Large intestine (tissue), 3 donors: ENCODE data around the gene MPV17L2. TPM values are rescaled to one million over a fixed set of nuclear protein-coding genes. Genes with fewer than 3 reads are reported as not detected.
A peak's percentile ranks its signal among the peaks of the same experiment; 100 is the strongest.

Source experiments
- DNase-seq, 2 donors: peaks; one replicate each; pipeline versions ENCODE4 v3.0.0 to v3.0.0-alpha.2; 2013
- H3K27ac ChIP-seq: one replicate; pipeline ENCODE4 v1.5.1; 2013; ENCODE audit warnings: low read length
- H3K27me3 ChIP-seq: 2 replicates; pipeline ENCODE4 v1.6.1; 2013; ENCODE audit warnings: low read length; ENCODE audit not compliant: control insufficient read depth, insufficient read depth
- H3K36me3 ChIP-seq: 2 replicates; pipeline ENCODE4 v1.6.1; 2013; ENCODE audit warnings: low read length; ENCODE audit not compliant: control insufficient read depth, insufficient read depth
- H3K4me1 ChIP-seq: one replicate; pipeline ENCODE4 v1.6.1; 2013; ENCODE audit warnings: low read length; ENCODE audit not compliant: control insufficient read depth, insufficient read depth
- H3K4me3 ChIP-seq: one replicate; pipeline ENCODE4 v1.5.1; 2013; ENCODE audit warnings: low read length
- H3K9me3 ChIP-seq: one replicate; pipeline ENCODE4 v1.6.1; 2013; ENCODE audit warnings: mild to moderate bottlenecking, low read depth, low read length, moderate library complexity; ENCODE audit not compliant: control insufficient read depth
- WGBS: methylation state at CpG from one replicate; pipeline ENCODE4 v1.1.5; 2013; ENCODE audit warnings: low lambda C conversion rate; ENCODE audit not compliant: insufficient coverage; 5-methylcytosine and 5-hydroxymethylcytosine counted together
- polyA plus RNA-seq: library from polyadenylated mRNA; unstranded; fragments of 120-200 nt; gene quantifications from one replicate; pipeline ENCODE4 v1.2.1, GENCODE V29; 2013

Gene MPV17L2
- polyA plus RNA-seq, 1 donor: 7.3 TPM

DNA sequence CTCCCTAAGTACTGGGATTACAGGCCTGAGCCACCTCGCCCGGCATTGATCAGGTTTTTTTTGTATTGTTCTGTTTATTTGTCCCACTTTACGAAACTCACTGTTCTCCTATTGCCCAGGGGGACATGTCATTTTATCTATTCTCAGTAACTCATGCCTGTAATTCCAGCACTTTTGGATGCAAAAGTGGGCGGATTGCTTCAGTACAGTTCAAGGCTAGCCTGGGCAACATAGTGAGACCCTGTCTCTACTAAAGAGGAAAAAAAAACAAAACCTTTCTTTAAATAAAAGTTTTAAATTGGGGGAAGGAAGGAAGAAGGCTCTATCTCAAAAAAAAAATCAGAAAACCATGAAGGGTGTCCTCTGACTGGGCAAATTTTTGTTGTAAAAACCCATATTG lies 2.7 kb upstream of the MPV17L2 start:
- H3K27me3 ChIP-seq: no peaks in the 10 kb centered on the region
- 100% methylated on average over 1 of the region's 4 CpGs for WGBS

GRCh38 chr19:18191640-18192062 lies 1.4 kb upstream of the MPV17L2 start:
- no peak for DNase-seq
- Histone ChIP-seq H3K4me3 (no peak overlapping the region), H3K36me3 (peaks cover 9% of the 10 kb centered on the region), H3K27me3 (no peaks in the 10 kb centered on the region), H3K27ac (peak overlapping the region; percentile 91), H3K9me3 (no peaks in the 10 kb centered on the region), H3K4me1 (peaks cover 11% of the 10 kb centered on the region)
- WGBS: no CpG with 5 or more reads among the region's 5 CpGs

More for the DNA sequence above, 2.7 kb upstream of the MPV17L2 start:
- H3K9me3 ChIP-seq: no peaks in the 10 kb centered on the region
- H3K27ac ChIP-seq: no peak overlapping the region
- H3K4me3 ChIP-seq: no peak overlapping the region
- DNase-seq: no peak
- H3K36me3 ChIP-seq: no peaks in the 10 kb centered on the region
- peaks cover 11% of the 10 kb centered on the region for H3K4me1 ChIP-seq

- Histone ChIP-seq H3K36me3 (peaks cover 16% of the 10 kb centered on the region), H3K4me1 (peaks cover 11% of the 10 kb centered on the region), H3K4me3 (peak overlapping the region; percentile 73), H3K9me3 (no peaks in the 10 kb centered on the region), H3K27ac (peak overlapping the region; percentile 52), H3K27me3 (no peaks in the 10 kb centered on the region)
- no CpG with 5 or more reads among the region's 46 CpGs for WGBS
- peak in 1 of 2 donors; percentile 28 for DNase-seq
Measured at GRCh38 chr19:18193388-18194180, 566 bp downstream of the MPV17L2 start.

- no peak overlapping the region for H3K4me3 ChIP-seq
- H3K4me1 ChIP-seq: peaks cover 11% of the 10 kb centered on the region
- H3K27ac ChIP-seq: no peak overlapping the region
- WGBS: no CpG with 5 or more reads among the region's 12 CpGs
- no peaks in the 10 kb centered on the region for H3K9me3 ChIP-seq
- DNase-seq: no peak
- H3K27me3 ChIP-seq: no peaks in the 10 kb centered on the region
- H3K36me3 ChIP-seq: peaks cover 17% of the 10 kb centered on the region
Measured at GRCh38 chr19:18194181-18194530, 1.1 kb downstream of the MPV17L2 start.

GRCh38 chr19:18194554-18195238 lies 1.7 kb downstream of the MPV17L2 start:
- H3K36me3 ChIP-seq: peaks cover 17% of the 10 kb centered on the region
- peaks cover 11% of the 10 kb centered on the region for H3K4me1 ChIP-seq
- H3K27me3 ChIP-seq: no peaks in the 10 kb centered on the region
- H3K4me3 ChIP-seq: no peak overlapping the region
- no peak for DNase-seq
- no CpG with 5 or more reads among the region's 27 CpGs for WGBS
- no peaks in the 10 kb centered on the region for H3K9me3 ChIP-seq
- H3K27ac ChIP-seq: no peak overlapping the region

- WGBS: no CpG with 5 or more reads among the region's 7 CpGs
- DNase-seq: no peak
- Histone ChIP-seq H3K27me3 (no peaks in the 10 kb centered on the region), H3K36me3 (peaks cover 17% of the 10 kb centered on the region), H3K27ac (no peak overlapping the region), H3K9me3 (no peaks in the 10 kb centered on the region), H3K4me1 (peaks cover 11% of the 10 kb centered on the region), H3K4me3 (no peak overlapping the region)
Measured at GRCh38 chr19:18196511-18196845, 3.5 kb downstream of the MPV17L2 start.

GRCh38 chr19:18197306-18197705 lies 4.3 kb downstream of the MPV17L2 start:
- H3K9me3 ChIP-seq: no peaks in the 10 kb centered on the region
- 92% methylated on average over 4 of the region's 18 CpGs for WGBS
- no peaks in the 10 kb centered on the region for H3K27me3 ChIP-seq
- no peak overlapping the region for H3K4me3 ChIP-seq
- peaks cover 17% of the 10 kb centered on the region for H3K36me3 ChIP-seq
- no peak overlapping the region for H3K27ac ChIP-seq
- peaks cover 11% of the 10 kb centered on the region for H3K4me1 ChIP-seq
- DNase-seq: no peak

GRCh38 chr19:18197941-18198340 lies 4.9 kb downstream of the MPV17L2 start:
- no peak overlapping the region for H3K27ac ChIP-seq
- no peaks in the 10 kb centered on the region for H3K9me3 ChIP-seq
- no peak overlapping the region for H3K4me3 ChIP-seq
- peaks cover 17% of the 10 kb centered on the region for H3K36me3 ChIP-seq
- DNase-seq: no peak
- no CpG with 5 or more reads among the region's 6 CpGs for WGBS
- H3K27me3 ChIP-seq: no peaks in the 10 kb centered on the region
- peaks cover 14% of the 10 kb centered on the region for H3K4me1 ChIP-seq

DNA sequence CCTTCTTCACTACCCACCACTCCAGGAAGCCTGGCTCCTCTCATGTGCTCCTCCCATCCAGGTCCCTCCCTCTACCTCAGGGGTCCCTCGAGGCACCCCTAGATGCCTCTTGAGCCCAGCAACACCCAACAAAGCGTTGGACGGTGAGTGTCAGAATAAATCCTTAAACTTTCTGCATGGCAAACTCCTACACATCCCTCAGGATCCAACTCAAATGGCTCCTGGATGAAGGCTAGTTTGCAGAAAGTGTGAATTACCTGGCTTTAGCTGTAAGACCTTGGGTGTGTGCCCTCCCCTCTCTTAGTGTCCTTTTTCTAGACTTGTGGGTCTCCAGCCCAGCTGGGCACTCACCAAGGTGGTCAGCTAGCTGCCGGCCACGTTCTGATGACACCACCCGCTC lies 5.4 kb downstream of the MPV17L2 start:
- no peak for DNase-seq
- Histone ChIP-seq H3K4me3 (no peak overlapping the region), H3K27me3 (no peaks in the 10 kb centered on the region), H3K27ac (no peak overlapping the region), H3K4me1 (peaks cover 18% of the 10 kb centered on the region), H3K36me3 (peaks cover 17% of the 10 kb centered on the region), H3K9me3 (no peaks in the 10 kb centered on the region)
- WGBS: no CpG with 5 or more reads among the region's 6 CpGs

DNA sequence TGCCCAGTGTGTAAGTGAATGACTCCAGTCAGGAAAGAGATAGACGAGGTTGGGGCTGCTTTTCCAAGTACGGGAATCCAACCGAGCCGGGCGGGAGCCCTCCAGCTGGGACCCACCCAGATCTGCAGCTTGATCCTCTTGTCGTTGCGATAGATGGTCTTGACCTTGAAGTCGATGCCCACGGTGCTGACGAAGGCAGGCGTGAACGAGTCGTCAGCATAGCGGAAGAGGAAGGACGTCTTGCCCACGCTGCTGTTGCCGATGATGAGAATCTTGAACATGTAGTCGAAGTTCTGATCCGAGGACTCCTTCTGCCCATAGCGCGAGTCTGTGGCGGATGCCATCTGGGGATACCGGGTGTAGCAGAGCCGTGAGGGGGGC lies 9.4 kb downstream of the MPV17L2 start:
- no peak overlapping the region for H3K27ac ChIP-seq
- peaks cover 12% of the 10 kb centered on the region for H3K4me1 ChIP-seq
- no peak overlapping the region for H3K4me3 ChIP-seq
- peaks cover 4% of the 10 kb centered on the region for H3K36me3 ChIP-seq
- no peak for DNase-seq
- H3K9me3 ChIP-seq: no peaks in the 10 kb centered on the region
- WGBS: no CpG with 5 or more reads among the region's 24 CpGs
- H3K27me3 ChIP-seq: no peaks in the 10 kb centered on the region
